GM21526 (cell line): ENCODE results near the gene HPDL.
"Not testable (repeated sequence)": the region's sequence is repeated elsewhere in the genome, so short reads cannot be mapped to it uniquely, and the experiment has no call there.

ENCODE experiments used
- ATAC-seq: cut with Tn5 transposase; IDR thresholded peaks from one replicate; pipeline ENCODE4 v1.9.1; 2021; ENCODE audit warnings: moderate library complexity; ENCODE audit not compliant: unreplicated experiment, low FRiP score

HPDL gene

DNA sequence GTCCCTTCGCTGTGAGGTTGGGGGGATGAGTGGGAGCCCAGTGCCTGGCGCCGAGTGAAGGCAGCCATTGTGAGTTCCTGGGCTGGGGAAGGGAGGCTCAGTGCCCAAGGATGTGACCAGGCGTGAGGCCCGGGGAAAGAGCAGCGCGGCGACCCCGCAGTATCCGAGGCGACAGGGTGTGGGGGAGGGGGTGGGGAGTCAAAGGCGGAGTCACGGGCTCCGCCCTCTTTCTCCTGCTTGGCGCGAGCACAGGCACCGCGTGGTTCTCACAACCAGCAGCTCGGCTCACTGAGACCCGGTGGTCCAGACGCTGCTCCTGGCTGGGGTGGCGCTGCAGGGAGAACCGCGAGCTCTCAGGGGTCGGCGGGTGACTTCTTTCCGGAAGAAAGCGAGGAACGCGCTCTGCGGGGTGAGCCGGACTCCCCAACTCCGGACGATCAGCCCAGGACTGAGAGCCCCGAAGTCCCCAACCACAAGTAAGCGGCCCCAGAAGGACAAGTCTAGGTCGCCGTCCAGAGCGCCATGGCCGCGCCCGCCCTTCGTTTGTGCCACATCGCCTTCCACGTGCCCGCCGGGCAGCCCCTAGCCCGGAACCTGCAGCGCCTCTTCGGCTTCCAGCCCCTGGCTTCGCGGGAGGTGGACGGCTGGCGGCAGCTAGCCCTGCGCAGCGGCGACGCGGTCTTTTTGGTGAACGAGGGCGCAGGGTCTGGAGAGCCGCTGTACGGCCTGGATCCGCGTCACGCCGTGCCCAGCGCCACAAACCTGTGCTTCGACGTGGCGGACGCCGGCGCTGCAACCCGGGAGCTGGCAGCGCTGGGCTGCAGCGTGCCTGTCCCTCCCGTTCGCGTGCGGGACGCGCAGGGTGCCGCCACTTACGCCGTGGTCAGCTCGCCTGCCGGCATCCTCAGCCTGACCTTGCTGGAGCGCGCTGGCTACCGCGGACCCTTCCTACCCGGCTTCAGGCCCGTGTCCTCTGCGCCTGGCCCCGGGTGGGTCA lies at the start of gene HPDL:
Gene HPDL, plus strand, starts transcription at position 269 of the 997 bp plus-strand sequence. Its CDS starts 254 bp downstream, at position 523.
- ATAC-seq = no peak

DNA sequence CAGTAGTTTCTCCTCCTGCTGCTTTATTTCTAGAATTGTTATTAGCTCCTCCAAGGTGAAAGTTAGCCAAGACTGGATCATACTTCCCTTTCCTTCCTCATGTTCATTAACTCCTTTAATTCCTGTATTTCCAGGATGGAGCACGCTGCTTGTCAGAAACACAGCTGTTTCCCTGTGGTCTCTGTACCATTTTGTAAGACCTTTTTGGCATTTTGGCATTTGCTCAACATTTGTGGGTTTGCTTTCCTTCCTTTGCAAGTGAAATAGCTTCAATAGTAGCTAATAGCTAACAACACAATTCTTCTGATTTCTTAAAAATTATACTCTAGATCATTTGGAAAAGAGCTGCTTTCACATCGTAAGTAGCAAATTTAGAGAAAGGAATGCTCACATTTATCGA lies 44.3 kb upstream of the HPDL start:
- no peak for ATAC-seq

DNA sequence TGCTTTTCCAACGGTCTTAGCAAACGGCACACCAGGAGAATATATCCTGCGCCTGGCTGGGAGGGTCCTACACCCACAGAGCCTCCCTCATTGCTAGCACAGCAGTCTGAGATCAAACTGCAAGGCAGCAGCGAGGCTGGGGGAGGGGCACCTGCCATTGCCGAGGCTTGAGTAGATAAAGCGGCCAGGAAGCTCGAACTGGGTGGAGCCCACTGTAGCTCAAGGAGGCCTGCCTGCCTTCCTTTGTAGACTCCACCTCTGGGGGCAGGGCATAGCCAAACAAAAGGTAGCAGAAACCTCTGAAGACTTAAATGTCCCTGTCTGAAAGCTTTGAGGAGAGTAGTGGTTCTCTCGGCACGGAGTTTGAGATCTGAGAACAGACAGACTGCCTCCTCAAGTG lies 41.8 kb upstream of the HPDL start:
- ATAC-seq = not testable (repeated sequence)

DNA sequence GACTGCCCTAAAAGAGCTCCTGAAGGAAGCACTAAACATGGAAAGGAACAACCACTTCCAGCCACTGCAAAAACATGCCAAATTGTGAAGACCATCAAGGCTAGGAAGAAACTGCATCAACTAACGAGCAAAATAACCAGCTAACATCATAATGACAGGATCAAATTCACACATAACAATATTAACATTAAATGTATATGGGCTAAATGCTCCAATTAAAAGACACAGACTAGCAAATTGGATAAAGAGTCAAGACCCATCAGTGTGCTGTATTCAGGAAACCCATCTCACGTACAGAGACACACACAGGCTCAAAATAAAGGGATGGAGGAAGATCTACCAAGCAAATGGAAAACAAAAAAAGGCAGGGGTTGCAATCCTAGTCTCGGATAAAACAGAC lies 40.2 kb upstream of the HPDL start:
- not testable (repeated sequence) for ATAC-seq

DNA sequence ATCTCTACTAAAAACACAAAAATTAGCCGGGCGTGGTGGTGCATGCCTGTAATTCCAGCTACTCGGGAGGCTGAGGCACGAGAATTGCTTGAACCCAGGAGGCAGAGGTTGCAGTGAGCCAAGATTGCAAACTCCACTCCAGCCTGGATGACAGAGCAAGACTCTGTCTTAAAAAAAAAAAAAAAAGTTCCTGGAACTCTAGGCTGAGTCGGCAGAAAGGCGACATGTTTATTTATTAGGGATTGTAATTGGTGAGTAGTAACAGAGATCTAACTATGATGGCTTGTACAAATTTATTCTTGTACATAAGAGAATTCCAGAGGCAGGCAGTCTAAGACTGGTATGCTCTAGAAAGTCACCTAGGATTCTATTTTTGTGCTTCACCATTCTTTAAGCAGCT lies 35.7 kb upstream of the HPDL start:
- ATAC-seq = not testable (repeated sequence)

DNA sequence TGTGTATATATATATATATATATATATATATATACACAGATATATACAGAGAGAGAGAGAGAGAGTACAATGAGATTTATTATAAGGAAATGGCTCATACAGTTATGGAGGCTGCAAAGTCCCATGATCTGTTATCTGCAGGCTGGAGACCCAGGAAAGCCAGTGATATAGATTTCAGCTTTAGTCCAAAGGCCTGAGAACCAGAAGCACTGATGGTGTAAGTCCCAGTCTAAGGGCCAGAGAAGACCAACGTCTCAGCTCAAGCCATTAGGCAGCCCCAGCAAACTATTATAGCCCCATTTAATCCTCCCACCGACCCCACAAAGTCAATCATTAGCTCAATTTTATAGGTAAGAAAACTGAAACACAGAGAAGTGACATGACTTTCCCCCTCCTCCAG lies 35.0 kb upstream of the HPDL start:
- ATAC-seq = no peak

DNA sequence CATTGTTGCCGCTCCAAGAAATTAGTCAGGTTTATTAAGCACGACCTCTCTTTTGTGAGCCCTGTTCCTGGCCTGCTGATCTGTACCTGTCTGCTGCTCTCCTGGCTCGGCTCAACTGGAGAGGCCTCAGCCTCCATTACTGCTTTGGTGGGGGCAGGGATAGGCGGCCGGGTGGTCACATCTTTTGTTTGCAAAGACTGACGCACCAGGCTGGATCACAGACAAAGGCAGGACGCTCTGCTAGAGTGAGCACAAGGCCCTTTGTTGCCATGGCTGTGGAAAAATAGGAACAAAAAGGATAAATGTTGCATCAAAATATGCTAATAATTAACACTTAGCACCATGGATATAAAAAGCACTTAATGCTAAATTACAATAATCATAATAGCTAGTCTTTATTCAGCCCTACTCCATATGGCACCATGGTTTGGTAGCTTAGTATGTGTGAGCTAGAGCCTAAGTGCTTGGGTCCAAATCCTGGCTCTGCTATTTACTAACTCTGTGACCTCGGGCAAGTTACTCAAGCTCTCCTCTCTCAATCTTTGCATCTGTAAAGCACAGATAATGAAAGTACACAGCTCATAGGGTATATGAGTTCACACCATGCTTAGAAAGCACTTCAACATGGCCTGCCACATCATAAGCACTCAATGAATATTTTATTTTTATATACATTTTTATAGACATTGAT lies 28.9 kb upstream of the HPDL start:
- no peak for ATAC-seq

DNA sequence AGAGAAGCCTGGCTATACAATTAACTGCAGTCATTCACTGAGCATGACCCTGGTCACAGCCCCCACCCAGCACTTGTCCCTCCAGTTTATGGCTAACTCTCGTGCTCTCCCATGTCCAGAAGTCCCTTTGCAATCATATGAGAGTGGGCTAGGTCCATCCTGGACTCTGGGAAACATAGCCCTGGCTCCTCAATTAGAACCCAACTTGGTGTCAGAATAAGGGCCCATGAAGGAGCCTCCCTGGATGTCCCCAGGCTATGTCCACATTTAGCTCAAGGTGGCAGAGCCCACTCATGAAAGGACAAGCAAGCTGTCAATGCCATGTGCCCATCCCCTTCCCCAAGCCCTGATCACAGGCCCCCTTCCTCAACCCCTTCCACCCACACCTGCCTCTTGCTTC lies 27.4 kb upstream of the HPDL start:
- no peak for ATAC-seq

DNA sequence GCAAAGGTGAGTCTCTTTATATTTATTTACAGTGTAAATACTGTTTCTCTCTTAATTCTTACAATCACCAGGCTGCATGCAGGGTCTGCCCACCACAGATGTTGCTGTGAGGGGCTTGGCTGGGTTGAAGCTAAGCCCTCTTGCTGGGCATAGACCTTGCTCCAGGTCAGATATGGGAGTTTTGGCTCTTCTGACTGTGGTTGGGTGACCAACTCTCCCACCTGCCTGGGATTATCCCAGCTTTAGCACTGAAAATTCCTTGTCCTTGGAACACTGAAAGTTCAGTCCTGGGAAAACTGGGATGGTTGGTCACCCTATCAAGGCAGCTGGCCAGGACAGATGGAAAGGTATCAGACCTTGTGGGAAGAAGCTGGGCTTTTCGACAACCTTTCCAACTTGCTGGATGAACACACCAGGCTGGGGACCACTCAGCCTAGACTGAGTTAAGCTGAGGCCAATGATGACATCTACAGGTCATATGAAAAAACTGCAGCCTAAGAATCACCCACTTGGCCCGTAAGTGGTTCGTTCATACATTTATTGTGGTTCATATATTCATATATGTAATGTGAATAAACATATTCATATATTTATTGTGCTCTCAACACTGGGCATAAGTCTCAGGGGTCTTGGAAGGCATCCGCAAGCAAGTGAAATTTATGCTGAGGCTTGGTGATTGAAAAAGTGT lies 26.6 kb upstream of the HPDL start:
- no peak for ATAC-seq

DNA sequence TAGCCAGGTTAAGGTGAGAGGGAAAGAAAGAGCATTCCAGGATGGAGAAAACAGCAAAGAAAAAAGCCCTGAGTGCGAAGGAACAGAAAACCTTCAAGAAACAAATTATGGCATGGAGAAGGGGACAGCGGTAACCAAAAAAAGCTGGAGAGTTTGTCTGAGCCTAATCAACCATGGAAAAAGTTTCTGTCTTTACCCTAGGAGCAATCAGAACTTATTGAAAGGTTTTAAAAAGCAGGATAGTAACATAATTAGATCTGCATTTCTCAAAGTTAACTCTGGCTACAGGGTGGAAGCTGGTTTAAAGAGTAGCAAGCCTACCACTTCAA lies 26.1 kb upstream of the HPDL start:
- ATAC-seq = no peak

DNA sequence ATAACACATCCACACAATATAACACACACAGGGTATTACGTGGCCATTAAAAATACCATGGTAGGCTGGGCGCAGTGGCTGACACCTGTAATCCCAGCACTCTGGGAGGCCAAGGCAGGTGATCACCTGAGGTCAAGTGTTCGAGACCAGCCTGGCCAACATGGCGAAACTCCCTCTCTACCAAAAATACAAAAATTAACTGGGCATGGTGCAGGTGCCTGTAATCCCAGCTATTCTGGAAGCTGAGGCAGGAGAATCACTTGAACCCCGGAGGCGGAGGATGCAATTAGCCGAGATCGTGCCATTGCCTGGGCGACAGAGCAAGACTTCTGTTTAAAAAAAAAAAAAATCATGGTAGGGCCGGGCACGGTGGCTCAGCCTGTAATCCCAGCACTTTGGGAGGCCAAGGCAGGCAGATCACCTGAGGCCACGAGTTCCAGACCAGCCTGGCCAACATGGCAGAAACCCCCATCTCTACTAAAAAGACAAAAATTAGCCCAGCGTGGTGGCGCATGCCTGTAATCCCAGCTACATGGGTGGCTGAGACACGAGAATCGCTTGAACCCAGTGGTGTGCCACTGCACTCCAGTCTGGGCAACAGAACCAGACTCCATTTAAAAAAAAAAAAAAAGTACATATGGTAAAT lies 24.1 kb upstream of the HPDL start:
- ATAC-seq = no peak

DNA sequence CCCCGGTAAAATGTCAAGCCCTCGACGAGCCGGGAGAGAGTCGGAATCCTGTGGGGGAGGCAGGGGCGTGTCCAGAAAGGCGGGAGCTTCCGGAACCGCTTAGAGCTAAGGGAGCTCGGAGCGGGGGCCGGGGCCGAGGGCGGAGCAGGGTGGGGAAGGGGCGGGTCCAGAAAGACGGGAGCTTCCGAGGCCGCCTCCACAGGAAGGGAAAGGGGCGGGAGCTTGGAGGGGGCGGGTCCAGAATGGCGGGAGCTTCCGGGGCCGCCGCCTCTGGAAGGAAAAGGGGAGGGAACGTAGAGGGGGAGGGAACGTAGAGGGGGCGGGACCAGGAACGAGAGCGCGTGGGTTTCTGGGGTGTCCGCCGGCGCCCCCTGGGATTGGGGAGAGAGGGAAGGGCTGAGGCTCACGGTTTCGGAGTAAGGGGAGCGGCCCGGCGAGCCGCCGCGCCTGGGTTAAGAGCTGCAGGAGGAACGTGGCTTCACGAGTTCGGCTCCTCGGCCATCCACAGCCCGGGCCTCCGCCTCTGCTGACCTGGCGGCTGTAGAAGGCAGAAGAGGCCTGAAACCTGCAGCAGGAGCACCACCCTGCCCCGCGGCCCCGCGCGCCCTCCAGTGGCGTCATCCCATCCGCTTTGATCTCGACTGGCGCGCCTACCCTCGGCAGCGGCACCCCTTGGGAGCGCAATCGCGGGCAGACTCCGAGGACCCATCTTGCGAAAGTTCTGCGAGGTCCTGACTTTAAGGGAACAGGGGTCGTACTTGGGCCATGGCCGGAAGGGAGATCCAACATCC lies 23.0 kb upstream of the HPDL start:
- ATAC-seq = peak; percentile 59

DNA sequence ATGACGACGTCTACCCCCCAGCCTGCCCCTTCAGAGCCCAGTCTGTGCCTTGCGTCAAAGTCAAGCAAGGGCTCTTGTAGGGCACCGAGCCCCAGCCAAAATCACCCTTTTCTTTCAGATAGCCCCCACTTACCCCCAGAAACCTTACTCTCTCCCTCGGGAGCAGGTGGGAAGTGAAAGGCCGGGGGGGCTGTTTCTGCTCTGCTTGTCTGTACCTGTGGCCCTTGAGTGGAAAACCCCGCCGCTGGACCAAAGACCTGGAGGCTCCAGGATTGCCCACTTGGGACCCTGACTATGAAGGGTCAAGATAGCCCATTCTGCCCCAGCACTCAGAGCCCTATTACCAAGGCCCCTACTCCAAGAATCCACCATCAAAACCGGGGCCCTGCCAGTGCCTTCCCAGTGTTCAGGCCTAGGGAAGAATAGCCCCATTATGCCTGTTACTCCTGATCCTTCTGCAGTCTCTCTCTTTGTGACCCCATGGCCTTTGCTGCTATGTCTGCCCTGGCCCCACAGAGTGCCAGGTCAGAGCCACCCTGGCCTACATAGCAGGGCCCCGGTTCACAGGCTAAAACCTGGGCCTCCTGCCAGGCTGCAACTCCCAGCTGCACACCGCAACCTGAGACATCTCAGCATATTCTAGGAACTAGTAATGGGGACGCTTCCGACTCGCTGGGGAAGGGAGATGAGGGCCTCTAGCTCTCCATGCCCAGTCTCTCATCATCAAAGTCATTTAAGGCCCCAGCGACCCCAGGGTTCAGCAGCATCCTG lies 22.2 kb upstream of the HPDL start:
- ATAC-seq = no peak

DNA sequence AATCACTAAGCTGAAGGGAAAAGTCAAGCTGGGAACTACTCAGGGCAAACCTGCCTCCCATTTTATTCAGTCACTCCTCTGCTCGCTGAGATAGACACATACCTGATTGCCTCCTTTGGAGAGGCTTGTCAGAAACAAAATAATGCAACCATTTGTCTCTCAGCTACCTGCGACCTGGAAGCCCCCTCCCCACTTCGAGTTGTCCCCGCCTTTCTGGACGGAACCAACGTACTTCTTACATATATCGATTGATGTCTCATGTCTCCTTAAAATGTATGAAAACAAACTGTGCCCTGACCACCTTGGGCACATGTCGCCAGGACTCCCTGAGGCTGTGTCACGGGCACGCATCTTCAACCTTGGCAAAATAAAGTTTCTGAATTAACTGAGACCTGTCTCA lies 21.5 kb upstream of the HPDL start:
- ATAC-seq = no peak

DNA sequence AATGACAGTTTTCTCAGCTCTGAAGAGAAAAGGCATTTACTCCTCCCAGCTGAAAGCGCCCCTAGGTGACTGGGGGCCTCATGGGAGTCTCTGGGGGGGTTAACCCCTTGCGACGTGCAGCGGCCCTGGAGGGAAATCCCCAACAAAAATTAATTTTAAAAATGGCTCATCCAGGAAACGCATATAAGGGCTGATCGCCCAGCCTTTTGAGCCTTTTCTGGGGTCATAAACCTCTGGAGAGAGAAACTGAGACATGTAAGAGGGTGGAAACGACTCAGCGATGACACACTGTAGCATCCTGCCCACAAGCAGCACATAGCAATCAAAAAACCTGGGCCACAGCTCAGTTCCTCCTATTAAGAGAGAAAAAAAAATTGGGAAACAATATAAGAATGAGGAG lies 20.4 kb upstream of the HPDL start:
- no peak for ATAC-seq

DNA sequence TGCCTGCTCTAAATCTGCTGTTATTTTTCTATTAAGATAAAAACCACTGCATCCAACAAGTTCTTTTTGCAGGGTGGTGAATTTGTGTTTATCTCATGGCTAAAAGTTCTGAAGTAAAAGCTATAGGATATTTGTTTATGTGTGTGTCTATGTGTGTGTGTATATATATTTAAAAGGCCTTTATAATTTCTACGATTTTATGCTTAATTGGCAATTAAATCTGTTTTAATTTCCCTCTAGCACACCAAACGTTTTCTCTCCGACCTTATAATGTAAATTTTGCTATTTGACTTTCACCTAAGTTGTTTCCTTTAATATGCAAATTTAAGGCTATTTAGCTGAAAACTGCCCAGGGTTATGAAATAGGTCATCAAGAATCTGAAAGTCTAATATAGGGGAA lies 19.8 kb upstream of the HPDL start:
- ATAC-seq = no peak

DNA sequence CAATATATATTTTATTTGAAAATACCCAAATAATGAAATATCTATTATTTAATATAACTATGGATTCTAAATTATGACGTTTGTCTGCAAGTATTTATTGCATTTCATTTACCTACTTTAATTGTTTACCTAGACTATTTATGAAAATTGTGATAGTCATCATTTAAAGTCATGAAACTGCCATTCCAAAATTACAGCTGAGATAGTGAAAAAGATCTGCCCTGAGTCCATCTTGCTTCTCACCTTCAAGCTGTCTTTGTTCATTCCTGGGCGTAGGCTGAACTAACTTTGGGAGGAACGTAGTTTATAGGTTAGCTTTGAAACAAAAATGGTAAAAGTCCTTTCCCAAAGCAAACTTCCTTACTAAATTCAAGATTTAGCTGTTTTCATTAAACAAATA lies 12.4 kb upstream of the HPDL start:
- ATAC-seq = no peak

DNA sequence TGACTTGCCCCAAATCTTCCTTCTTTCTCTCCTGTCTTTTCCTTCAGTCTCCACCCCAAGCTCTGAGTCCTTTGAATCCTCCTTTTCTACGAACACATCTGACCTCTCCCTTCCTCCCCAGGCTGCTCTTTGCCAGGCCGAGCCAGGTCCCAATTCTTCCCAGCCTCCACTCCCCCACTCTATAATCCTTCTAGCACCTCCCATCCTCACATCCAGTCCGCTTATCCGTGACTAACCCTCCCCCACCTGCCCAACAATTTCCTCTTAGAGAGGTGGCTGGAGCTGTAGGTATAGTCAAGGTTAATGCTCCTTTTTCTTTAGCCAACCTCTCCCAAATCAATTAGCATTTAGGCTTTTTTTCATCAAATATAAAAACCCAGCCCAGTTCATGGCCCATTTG lies 9.5 kb upstream of the HPDL start:
- ATAC-seq = no peak

DNA sequence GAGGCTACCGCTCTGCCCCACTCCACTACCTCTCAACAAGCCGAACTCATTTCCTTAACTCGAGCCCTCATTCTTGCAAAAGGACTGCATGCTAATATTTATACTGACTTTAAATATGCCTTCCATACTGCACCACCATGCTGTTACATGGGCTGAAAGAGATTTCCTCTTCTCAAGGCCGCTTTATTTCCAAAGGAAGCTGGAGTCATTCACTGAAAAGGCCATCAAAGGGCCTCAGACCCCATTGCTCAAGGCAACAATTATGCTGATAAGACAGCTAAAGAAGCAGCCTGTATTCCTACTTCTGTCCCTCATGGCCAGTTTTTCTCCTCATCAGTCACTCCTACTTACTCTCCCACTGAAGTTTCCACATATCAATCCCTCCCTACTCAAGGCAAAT lies 6.9 kb upstream of the HPDL start:
- ATAC-seq = no peak
